K562 (cell line): Measurements from ENCODE around the gene SERINC5. TPM values are rescaled to one million over a fixed set of nuclear protein-coding genes. Genes with fewer than 3 reads are reported as not detected.

Experiments used
- ATAC-seq: fragments of 200-7000 bp; cut with Tn5 transposase; 3 replicates; pipeline ENCODE4 v1.9.1; 2020; ENCODE audit warnings: moderate library complexity
- BruUV-seq: library from RNA; stranded (reverse); fragments of 400-500 nt; replicated peaks from 2 replicates; lab custom pipeline; 2021; lab: Mats Ljungman, UMichigan
- CTCF ChIA-PET: fragments of 300-600 bp; formaldehyde crosslinking; extraction: SDS; loops from one replicate; lab custom pipeline; 2021; ENCODE audit warnings: low intra/inter-chr PET ratio; lab: Yijun Ruan, JAX
- POLR2A ChIA-PET: fragments of 300-600, 350-650 bp; sonication (Branson Sonifier 250); formaldehyde crosslinking; extraction: SDS; loops from one replicate; lab custom pipeline; 2021; ENCODE audit warnings: antibody characterized with exemption, inconsistent platforms; lab: Yijun Ruan, JAX
- DNase-seq, 4 experiments: peaks; one replicate each; pipeline versions ENCODE4 v3.0.0 to v3.0.0-alpha.2; 2011 to 2018; ENCODE audit warnings: low spot score in 3 of 4, mixed read lengths in 3 of 4; ENCODE audit errors: extremely low read depth in 1 of 4
- FAIRE-seq: peaks from 2 replicates; lab custom pipeline; 2011; peaks lifted over from hg19 to GRCh38; lab: Jason Lieb, UNC
- H2AFZ ChIP-seq: 2 replicates; pipeline ENCODE4 v1.6.0; 2011; ENCODE audit warnings: low read depth, low read length, control low read depth, inconsistent platforms
- H3K27ac ChIP-seq: fragments of 200-600 bp; 3 replicates; pipeline ENCODE4 v1.8.0; 2011; ENCODE audit warnings: low read depth, mild to moderate bottlenecking, control low read depth, inconsistent platforms, low read length, moderate library complexity, mixed read lengths; ENCODE audit errors: extremely low read depth
- H3K27me3 ChIP-seq, 2 experiments: fragments of 300-600 bp in 1 of 2; 2 replicates in 1 of 2; 3 replicates in 1 of 2; pipeline versions ENCODE4 v1.6.0 to v1.8.0; 2011; ENCODE audit warnings: inconsistent platforms in 2 of 2, low read length in 2 of 2, mild to moderate bottlenecking in 1 of 2, mixed read lengths in 1 of 2, moderate library complexity in 1 of 2; ENCODE audit not compliant: control insufficient read depth in 2 of 2, insufficient read depth in 2 of 2
- H3K36me3 ChIP-seq: fragments of 300-600 bp; 3 replicates; pipeline ENCODE4 v1.8.0; 2011; ENCODE audit warnings: mild to moderate bottlenecking, low read length, inconsistent platforms; ENCODE audit not compliant: control insufficient read depth, insufficient read depth
- H3K4me1 ChIP-seq, 2 experiments: fragments of 200-600 bp in 1 of 2; replicated peaks in 1 of 2; 2 replicates in 1 of 2; 3 replicates in 1 of 2; pipeline versions ENCODE4 v1.5.1 to v1.8.0; 2011; ENCODE audit warnings: inconsistent platforms in 2 of 2, low read length in 2 of 2, mild to moderate bottlenecking in 1 of 2, mixed read lengths in 1 of 2, moderate library complexity in 1 of 2; ENCODE audit not compliant: control insufficient read depth in 2 of 2, insufficient read depth in 2 of 2
- H3K4me2 ChIP-seq: 2 replicates; pipeline ENCODE4 v1.6.1; 2011; ENCODE audit warnings: low read length, control low read depth, inconsistent platforms, mixed read lengths; ENCODE audit not compliant: insufficient read depth
- H3K4me3 ChIP-seq: fragments of 200-600 bp; sonication (generic), shearing (Covaris generic); 2 replicates; pipeline ENCODE4 v1.5.1; 2016; ENCODE audit warnings: control low read depth, inconsistent platforms
- H3K79me2 ChIP-seq: fragments of 200-600 bp; 3 replicates; pipeline ENCODE4 v1.8.0; 2011; ENCODE audit warnings: low read length, inconsistent platforms; ENCODE audit not compliant: control insufficient read depth, insufficient read depth
- H3K9ac ChIP-seq, 2 experiments: 2 replicates each; pipeline versions ENCODE4 v1.6.0 to v1.6.1; 2011; ENCODE audit warnings: low read depth in 2 of 2, low read length in 2 of 2, control low read depth in 1 of 2, inconsistent platforms in 1 of 2, mild to moderate bottlenecking in 1 of 2, mixed read lengths in 1 of 2; ENCODE audit not compliant: insufficient read depth in 1 of 2
- H3K9me1 ChIP-seq: one replicate; pipeline ENCODE4 v1.6.0; 2011; ENCODE audit warnings: inconsistent platforms, mild to moderate bottlenecking, low read length, moderate library complexity; ENCODE audit not compliant: control insufficient read depth, insufficient read depth
- H3K9me3 ChIP-seq: replicated peaks from 2 replicates; pipeline ENCODE4 v1.5.1; 2011; ENCODE audit warnings: low read depth, low read length, inconsistent platforms; ENCODE audit not compliant: control insufficient read depth, insufficient read depth
- H4K20me1 ChIP-seq: replicated peaks from 2 replicates; pipeline ENCODE4 v1.6.1; 2011; ENCODE audit warnings: low read length, inconsistent platforms, mixed read lengths; ENCODE audit not compliant: control insufficient read depth, insufficient read depth
- DMBX1 ChIP-seq: fragments of 250-450 bp; sonication (Bioruptor Pico); IDR thresholded peaks from 2 replicates; pipeline ENCODE4 v1.8.0; 2022; ENCODE audit warnings: inconsistent platforms, mild to moderate bottlenecking, moderate library complexity, borderline replicate concordance
- FOXJ3 ChIP-seq: sonication (generic); formaldehyde crosslinking; IDR thresholded peaks from 2 replicates; pipeline ENCODE4 v1.4.0; 2020; ENCODE audit warnings: mild to moderate bottlenecking, missing genetic modification reagents
- HLTF ChIP-seq: fragments of 450-650 bp; IDR thresholded peaks from 2 replicates; pipeline ENCODE4 v1.6.1; 2016
- HSF4 ChIP-seq: fragments of 250-450 bp; sonication (Bioruptor Pico); IDR thresholded peaks from 2 replicates; pipeline ENCODE4 v2.1.2; 2022; ENCODE audit warnings: mild to moderate bottlenecking, moderate library complexity, borderline replicate concordance
- JUNB ChIP-seq: fragments of 450-650 bp; formaldehyde crosslinking; conservative IDR thresholded peaks from 2 replicates; pipeline ENCODE4 v1.4.0; 2020; ENCODE audit warnings: mild to moderate bottlenecking
- NELFE ChIP-seq: IDR thresholded peaks from 2 replicates; pipeline ENCODE4 v1.6.1; 2011; ENCODE audit warnings: mild to moderate bottlenecking; ENCODE audit not compliant: insufficient read depth, insufficient read length
- NFYB ChIP-seq: IDR thresholded peaks from 2 replicates; pipeline ENCODE4 v1.6.1; 2011; ENCODE audit warnings: mild to moderate bottlenecking, moderate library complexity; ENCODE audit not compliant: insufficient read length; ENCODE audit errors: extremely low read depth
- SMARCA5 ChIP-seq: fragments of 450-650 bp; IDR thresholded peaks from 2 replicates; pipeline ENCODE4 v1.6.1; 2016
- SNIP1 ChIP-seq: fragments of 450-650 bp; IDR thresholded peaks from 2 replicates; pipeline ENCODE4 v1.7.1; 2017; ENCODE audit warnings: low read depth, mild to moderate bottlenecking
- TCF7 ChIP-seq: sonication (generic); IDR thresholded peaks from 2 replicates; pipeline ENCODE4 v1.6.1; 2016; ENCODE audit warnings: antibody characterized with exemption, borderline replicate concordance
- ZBTB26 ChIP-seq: fragments of 450-650 bp; formaldehyde crosslinking; IDR thresholded peaks from 2 replicates; pipeline ENCODE4 v1.4.0; 2022; ENCODE audit warnings: missing genetic modification characterization
- ZFPM2 ChIP-seq: fragments of 250-450 bp; sonication (Bioruptor Pico); IDR thresholded peaks from 2 replicates; pipeline ENCODE4 v1.5.1; 2022; ENCODE audit warnings: mild to moderate bottlenecking
- ZNF133 ChIP-seq: fragments of 250-450 bp; sonication (Bioruptor Pico); IDR thresholded peaks from 2 replicates; pipeline ENCODE4 v1.4.0; 2020; ENCODE audit warnings: mild to moderate bottlenecking
- ZNF24 ChIP-seq: fragments of 450-650 bp; IDR thresholded peaks from 2 replicates; pipeline ENCODE4 v1.6.1; 2016
- ZNF395 ChIP-seq: fragments of 200-800 bp; sonication (Bioruptor generic); IDR thresholded peaks from 2 replicates; pipeline ENCODE4 v1.6.1; 2017; ENCODE audit warnings: missing genetic modification characterization, missing compliant biosample characterization
- WGBS: fragments of 100-300 bp; shearing (Covaris generic); methylation state at CpG from one replicate; pipeline ENCODE4 v1.1.6; 2016; ENCODE audit warnings: low coverage, mixed read lengths; ENCODE audit not compliant: insufficient coverage; ENCODE audit errors: missing lambda C conversion rate; 5-methylcytosine and 5-hydroxymethylcytosine counted together
- in situ Hi-C: fragments of 300-500 bp; cut with MboI; formaldehyde crosslinking; loops from 4 replicates; pipeline ENCODE4 v1.15.0; 2018; ENCODE audit warnings: inconsistent platforms, mixed read lengths
- intact Hi-C: fragments of 100-400 bp; cut with micrococcal nuclease; formaldehyde crosslinking; loops from 2 replicates; pipeline ENCODE4 v1.14.2; 2022
- polyA plus RNA-seq, 8 experiments: library from polyadenylated mRNA; depleted of rRNA in 4 of 8; stranded (reverse) in 5 of 8; unstranded in 3 of 8; fragments of >200 nt; fragmentation: Nextera tagmentation in 2 of 8; fragmentation: Illumina TruSeq in 1 of 8; extraction: Ambion mirVana in 2 of 8; extraction: Trizol in 1 of 8; gene quantifications; 2 replicates each; pipeline versions ENCODE4 v1.2.1 to v1.2.3, GENCODE V29; 2011 to 2014; ENCODE audit warnings: inconsistent platforms in 1 of 8, missing spikeins in 1 of 8
- total RNA-seq, 7 experiments: library from RNA; depleted of rRNA in 6 of 7; stranded (reverse); fragments of >200 nt in 6 of 7; fragmentation: Illumina TruSeq in 2 of 7; extraction: Trizol in 2 of 7; gene quantifications; 2 replicates each; pipeline versions ENCODE4 v1.2.1 to v1.2.3, GENCODE V29; 2011 to 2021; ENCODE audit warnings: low replicate concordance in 1 of 7
- TF ChIP-seq, protein P1 (sequence below): fragments of 450-650 bp; formaldehyde crosslinking; IDR thresholded peaks from 2 replicates; pipeline ENCODE4 v1.4.0; 2022; ENCODE audit warnings: missing genetic modification characterization

SERINC5 gene
- total and polyA plus RNA-seq, 9 of the 15 experiments (the other 6 are each of a cell fraction or from before 2014, with no cell fraction given) = 1.4 to 7.9 (median 3.7) TPM

DNA sequence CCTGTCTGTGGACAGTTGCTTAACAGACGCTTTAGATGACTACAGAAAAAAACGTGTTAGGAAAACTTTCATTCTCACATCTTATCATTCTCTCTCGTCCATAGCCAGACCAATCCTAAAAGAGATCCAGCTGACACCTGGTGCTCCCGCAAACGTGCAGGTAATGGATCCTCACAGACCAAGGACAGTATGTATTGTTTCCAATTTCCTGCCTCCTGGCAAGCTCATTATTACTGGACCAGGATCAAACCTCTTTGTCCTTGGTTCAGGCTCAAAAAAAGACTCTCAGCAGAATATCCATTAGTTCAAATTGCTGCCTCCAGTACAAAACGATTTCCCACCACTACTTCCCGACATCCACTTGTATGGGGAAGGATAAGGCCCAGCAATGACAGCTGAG is 62.4 kb downstream of the SERINC5 start:
- no peaks in the 10 kb centered on the region for H3K27me3 ChIP-seq
- H3K4me3 ChIP-seq = no peak overlapping the region
- peaks cover 5 to 33% of the 10 kb centered on the region in 2 experiments; a peak in 4 of 5 replicates for H3K4me1 ChIP-seq
- no peak overlapping the region for H3K9ac ChIP-seq
- no peaks in the 10 kb centered on the region for H3K79me2 ChIP-seq
- no peaks in the 10 kb centered on the region for H3K9me1 ChIP-seq
- H2AFZ ChIP-seq = peak overlapping the region; percentile 69
- in situ Hi-C loops = no loop called here
- no peaks in the 10 kb centered on the region for H4K20me1 ChIP-seq
- no TSS peak for BruUV-seq
- POLR2A ChIA-PET = interaction anchor here (0.6 to 3.6 kb wide), 5 partner anchors 11 to 64 kb away, joined by 3 to 21 read pairs (median 6); partner anchors contain the start of gene SERINC5
- H3K36me3 ChIP-seq = no peaks in the 10 kb centered on the region
- peak; percentile 11 for FAIRE-seq
- no peak for TF ChIP-seq SMARCA5
- no peak for TF ChIP-seq TCF7
- TF ChIP-seq, protein P1, sequence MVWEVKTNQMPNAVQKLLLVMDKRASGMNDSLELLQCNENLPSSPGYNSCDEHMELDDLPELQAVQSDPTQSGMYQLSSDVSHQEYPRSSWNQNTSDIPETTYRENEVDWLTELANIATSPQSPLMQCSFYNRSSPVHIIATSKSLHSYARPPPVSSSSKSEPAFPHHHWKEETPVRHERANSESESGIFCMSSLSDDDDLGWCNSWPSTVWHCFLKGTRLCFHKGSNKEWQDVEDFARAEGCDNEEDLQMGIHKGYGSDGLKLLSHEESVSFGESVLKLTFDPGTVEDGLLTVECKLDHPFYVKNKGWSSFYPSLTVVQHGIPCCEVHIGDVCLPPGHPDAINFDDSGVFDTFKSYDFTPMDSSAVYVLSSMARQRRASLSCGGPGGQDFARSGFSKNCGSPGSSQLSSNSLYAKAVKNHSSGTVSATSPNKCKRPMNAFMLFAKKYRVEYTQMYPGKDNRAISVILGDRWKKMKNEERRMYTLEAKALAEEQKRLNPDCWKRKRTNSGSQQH (CRISPR knock-in tag) = no peak
- no peak for TF ChIP-seq ZNF133
- TF ChIP-seq ZBTB26 (CRISPR knock-in tag) = no peak
- TF ChIP-seq NELFE = no peak
- no peak for TF ChIP-seq ZNF24
- no peak for TF ChIP-seq JUNB
- TF ChIP-seq FOXJ3 (CRISPR knock-in tag) = no peak
- no peak for TF ChIP-seq DMBX1
- TF ChIP-seq NFYB = no peak
- no peak for TF ChIP-seq HLTF
- TF ChIP-seq ZFPM2 (CRISPR knock-in tag) = no peak
- TF ChIP-seq ZNF395 (CRISPR knock-in tag) = no peak
- no peak for TF ChIP-seq SNIP1
- TF ChIP-seq HSF4 (CRISPR knock-in tag) = no peak
- DNase-seq = no peak
- 11% methylated on average over 7 of the region's 7 CpGs for WGBS
- H3K27ac ChIP-seq = peak overlapping the region; percentile 16; the same call in 1 of the 3 replicates
- ATAC-seq = no peak
- CTCF ChIA-PET = no interaction called here
- intact Hi-C loops = loop anchor here (5.0 kb wide), 1 partner anchor 64 kb away; the partner anchor contains the start of gene SERINC5
- peak overlapping the region; percentile 34; the same call in 1 of the 2 replicates for H3K4me2 ChIP-seq
- no peaks in the 10 kb centered on the region for H3K9me3 ChIP-seq
